Retinal pigment epithelial cell (primary cell): Measurements from ENCODE around the gene SPRR2G.
"Not testable (repeated sequence)": the region's sequence is repeated elsewhere in the genome, so short reads cannot be mapped to it uniquely, and the experiment has no call there.

ENCODE experiments used
- DNase-seq: peaks from one replicate; pipeline ENCODE4 v3.0.0-alpha.2; 2010; ENCODE audit warnings: low read depth
- H3K4me3 ChIP-seq: 2 replicates; pipeline ENCODE4 v1.5.1; 2011; ENCODE audit warnings: mild to moderate bottlenecking, low read length, control low read depth, moderate library complexity
- CTCF ChIP-seq: conservative IDR thresholded peaks from 2 replicates; pipeline ENCODE4 v1.5.1; 2011; ENCODE audit warnings: low read depth, low read length, control low read depth, inconsistent platforms

Gene SPRR2G

GRCh38 chr1:153119491-153119971, 31.2 kb downstream of the SPRR2G start:
- DNase-seq: no peak
- no peak for TF ChIP-seq CTCF
- H3K4me3 ChIP-seq: no peak overlapping the region

- not testable (repeated sequence) for H3K4me3 ChIP-seq, DNase-seq
Measured at GRCh38 chr1:153115264-153115663, 35.4 kb downstream of the SPRR2G start.

GRCh38 chr1:153113416-153113815, 37.3 kb downstream of the SPRR2G start, which contains the start of gene SPRR2F:
SPRR2F (minus strand) TSS chr1:153113516; CDS start chr1:153112733, 783 bp downstream.
- no peak for DNase-seq
- TF ChIP-seq CTCF: no peak
- no peak within 1 kb of the TSS for H3K4me3 ChIP-seq

- not testable (repeated sequence) for H3K4me3 ChIP-seq, DNase-seq
Measured at GRCh38 chr1:153112454-153112853, 38.2 kb downstream of the SPRR2G start.

GRCh38 chr1:153100245-153100644, 50.4 kb downstream of the SPRR2G start:
- no peak overlapping the region for H3K4me3 ChIP-seq
- DNase-seq: peak; percentile 52
- TF ChIP-seq CTCF: no peak
